NCI-H69 (cell line): Measurements from ENCODE around the gene B3GALT6.
"Not testable (repeated sequence)": the region's sequence is repeated elsewhere in the genome, so short reads cannot be mapped to it uniquely, and the experiment has no call there.

Experiments
- DNase-seq: peaks from one replicate; lab custom pipeline; 2025; lab: John Stamatoyannopoulos, UW

The B3GALT6 gene

DNA sequence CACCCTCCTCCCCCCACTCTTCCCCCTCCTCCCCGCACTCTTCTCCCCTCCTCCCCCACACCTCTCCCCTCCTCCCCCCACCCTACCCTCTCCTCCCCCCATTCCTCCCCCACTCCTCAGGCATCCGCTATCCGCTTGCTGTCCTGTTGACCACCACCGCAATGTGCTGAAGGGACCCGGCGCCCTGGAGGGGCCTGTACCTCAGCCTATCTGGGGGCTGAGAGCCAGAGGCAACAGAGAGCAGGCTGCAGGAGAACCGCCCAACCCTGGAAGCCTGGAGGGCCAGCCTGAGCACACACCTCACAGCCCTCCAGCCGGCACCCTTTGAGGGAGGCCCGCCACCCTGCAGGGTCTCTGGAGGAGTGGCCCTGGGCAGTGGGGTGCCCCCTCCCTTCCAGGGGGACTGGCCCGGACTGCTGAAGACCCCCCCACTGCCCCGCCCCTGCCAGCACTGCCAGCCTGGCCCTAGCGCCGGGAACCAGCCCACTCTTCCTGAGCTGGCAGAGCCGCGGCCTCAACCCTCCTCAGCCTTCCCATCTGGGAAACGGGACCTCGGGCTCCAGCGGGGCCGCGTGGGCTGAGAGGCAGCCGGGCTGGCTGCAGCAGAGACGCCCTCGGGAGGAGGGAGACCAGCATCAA is 13.3 kb downstream of the B3GALT6 start:
- peak; percentile 8 for DNase-seq

GRCh38 chr1:1245817-1246576 is 14.0 kb downstream of the B3GALT6 start:
- DNase-seq: no peak

- DNase-seq: peak; percentile 20
Observed at GRCh38 chr1:1246577-1247340, 14.7 kb downstream of the B3GALT6 start, which contains the start of gene C1QTNF12. TSS of gene C1QTNF12 (minus strand) at chr1:1246722. CDS start at chr1:1246690, 32 bp downstream.

DNA sequence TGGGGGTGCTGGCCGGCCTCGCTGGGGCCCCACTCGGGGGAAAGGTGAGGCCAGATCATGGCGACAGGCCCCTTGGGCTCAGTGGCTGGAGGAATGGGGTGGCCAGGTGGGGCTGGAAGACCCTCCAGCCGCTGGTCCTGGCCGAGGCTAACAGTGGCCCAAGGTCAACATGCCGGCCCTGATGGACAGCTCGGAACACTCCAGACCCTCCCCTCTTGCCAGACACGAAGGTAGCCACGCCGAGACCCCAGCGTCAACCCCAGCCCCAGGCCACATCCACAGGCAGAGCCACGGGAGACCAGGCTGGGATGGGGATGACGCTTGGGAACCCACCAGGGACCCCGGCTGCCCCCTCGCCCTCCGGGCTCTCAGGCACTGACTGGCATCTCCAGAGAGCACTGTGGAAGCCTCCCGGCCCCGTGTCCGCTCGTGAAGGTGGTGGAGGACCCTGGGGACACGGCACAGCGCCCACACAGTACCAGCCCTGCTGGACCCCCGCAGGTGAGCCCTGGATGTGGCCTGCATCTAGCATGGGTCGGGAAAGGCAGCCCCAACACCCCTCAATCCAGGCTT is 15.4 kb downstream of the B3GALT6 start:
- no peak for DNase-seq

DNA sequence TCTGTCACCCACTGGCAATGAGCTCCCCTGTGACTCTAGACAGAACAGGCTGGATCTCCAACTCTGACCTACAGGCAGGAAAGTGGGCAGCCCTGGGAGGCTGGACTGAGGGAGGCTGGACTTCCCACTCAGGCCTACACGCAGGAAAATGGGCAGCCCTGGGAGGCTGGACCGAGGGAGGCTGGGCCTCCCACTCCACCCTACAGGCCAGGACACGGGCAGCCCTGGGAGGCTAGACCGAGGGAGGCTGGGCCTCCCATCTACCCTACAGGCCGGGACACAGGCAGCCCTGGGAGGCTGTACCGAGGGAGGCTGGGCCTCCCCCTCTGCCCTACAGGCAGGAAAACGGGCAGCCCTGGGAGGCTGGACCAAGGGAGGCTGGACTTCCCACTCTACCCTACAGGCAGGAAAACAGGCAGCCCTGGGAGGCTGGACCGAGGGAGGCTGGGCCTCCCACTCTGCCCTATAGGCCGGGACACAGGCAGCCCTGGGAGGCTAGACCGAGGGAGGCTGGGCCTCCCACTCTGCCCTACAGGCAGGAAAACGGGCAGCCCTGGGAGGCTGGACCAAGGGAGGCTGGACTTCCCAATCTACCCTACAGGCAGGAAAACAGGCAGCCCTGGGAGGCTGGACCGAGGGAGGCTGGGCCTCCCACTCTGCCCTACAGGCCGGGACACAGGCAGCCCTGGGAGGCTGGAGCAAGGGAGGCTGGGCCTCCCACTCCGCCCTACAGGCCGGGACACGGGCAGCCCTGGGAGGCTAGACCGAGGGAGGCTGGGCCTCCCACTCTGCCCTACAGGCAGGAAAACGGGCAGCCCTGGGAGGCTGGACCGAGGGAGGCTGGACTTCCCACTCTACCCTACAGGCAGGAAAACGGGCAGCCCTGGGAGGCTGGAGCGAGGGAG is 16.2 kb downstream of the B3GALT6 start:
- DNase-seq: not testable (repeated sequence)

- DNase-seq: peak; percentile 63
Observed at GRCh38 chr1:1250786-1251284, 18.8 kb downstream of the B3GALT6 start.

- DNase-seq: no peak
Observed at GRCh38 chr1:1253314-1253713, 21.3 kb downstream of the B3GALT6 start.

DNA sequence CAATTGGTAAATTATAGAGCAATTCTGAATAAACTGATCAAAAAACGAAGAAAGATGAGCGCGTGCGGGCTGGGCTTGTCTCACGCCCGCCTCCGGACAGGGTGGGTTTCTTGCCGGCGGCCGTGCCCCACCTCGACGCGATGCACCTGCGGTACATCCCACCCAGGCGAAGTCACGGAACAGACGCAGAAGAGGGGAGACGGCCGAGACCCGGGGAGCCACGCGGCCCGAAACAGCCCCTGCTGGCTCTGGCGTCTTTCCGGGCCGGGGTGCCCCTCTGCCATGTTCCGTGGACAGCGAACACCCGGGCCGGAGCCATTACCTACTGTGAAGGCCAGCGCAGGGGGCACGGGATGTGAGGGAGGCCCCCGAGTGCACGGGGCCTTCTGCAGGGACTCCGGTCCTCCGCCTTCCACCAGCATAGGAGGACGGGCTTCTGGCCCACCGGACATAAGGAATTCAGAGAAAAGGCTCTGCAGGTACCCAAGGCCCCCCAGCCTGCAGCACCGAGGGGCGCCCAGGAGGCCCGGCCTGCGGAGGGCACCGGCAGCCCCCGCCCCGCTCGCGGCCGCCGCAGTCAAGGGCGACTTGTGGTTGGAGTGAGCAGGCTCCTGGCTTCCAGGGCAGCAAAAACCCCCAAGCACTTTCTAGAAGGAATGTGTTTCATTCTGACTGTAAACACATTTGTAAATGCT is 22.1 kb downstream of the B3GALT6 start:
- no peak for DNase-seq

DNA sequence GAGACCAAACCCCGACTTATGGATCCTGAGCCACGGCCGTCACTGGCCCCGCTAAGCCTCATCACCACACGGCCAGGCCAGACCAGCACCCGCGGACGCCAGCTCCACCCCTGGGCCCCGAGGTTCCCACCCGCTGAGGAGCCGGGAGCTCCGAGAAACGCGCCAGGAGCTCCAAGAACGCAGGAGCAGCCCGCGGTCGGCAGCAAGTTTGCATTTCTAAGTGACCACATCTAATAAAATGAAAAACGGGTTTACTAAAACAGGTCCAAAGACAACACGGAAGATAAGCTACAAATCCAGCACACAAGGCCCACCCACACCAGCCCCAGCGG is 22.6 kb downstream of the B3GALT6 start:
- no peak for DNase-seq

- DNase-seq: no peak
Observed at GRCh38 chr1:1255078-1255477, 23.0 kb downstream of the B3GALT6 start.

DNA sequence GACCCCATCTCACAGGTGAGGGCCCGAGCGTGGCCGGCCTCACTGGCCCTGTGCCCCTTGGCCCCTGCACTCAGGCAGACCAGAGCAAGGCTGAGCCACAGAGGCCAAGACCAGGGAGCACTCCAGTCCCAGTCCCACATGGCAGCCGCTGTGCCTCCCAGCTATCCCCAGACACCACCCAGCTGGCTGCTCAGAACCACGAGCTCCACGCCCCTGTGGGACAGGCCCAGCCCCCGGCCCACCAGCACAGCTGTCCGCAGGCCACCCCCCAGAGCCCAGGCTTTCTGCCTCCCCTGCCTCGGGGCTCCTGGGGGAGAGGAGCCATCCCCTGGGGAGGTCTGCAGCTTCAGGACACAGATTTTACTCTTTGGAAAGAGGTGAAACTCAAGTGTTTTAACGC is 23.6 kb downstream of the B3GALT6 start:
- no peak for DNase-seq

GRCh38 chr1:1256956-1257871 is 25.2 kb downstream of the B3GALT6 start:
- no peak for DNase-seq

- no peak for DNase-seq
Observed at GRCh38 chr1:1259119-1259488, 27.1 kb downstream of the B3GALT6 start.

GRCh38 chr1:1259540-1259939 is 27.5 kb downstream of the B3GALT6 start:
- DNase-seq: no peak

DNA sequence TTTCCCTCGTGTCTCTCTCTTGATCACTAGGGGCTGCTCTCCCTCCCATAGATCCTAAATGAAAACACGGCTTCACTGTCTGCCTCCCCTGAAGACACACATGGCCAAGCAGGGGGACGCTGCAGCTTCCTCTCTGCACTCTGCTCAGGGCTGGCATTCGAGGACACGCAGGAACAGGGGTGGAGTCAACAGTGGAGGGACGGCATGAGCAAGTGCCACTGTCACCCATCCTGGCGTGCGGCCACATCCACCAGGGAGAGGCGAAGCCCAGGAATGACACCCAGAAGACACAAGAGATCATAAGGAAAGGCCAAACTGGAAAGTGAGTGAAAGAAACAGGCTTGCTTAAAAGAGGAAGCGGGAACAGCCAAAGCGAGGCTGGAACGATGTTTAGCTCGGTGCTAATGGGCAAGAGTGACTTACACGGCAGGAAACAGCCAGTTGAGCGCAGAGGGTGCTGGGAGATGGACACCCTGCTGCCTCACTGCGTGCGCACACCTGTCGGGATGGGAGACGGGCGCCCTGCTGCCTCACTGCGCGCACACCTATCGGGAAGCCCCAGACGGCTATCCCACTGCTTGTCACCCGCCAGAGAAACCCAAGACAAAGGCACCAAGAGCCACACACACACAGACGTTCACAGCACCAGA is 28.0 kb downstream of the B3GALT6 start:
- no peak for DNase-seq

DNA sequence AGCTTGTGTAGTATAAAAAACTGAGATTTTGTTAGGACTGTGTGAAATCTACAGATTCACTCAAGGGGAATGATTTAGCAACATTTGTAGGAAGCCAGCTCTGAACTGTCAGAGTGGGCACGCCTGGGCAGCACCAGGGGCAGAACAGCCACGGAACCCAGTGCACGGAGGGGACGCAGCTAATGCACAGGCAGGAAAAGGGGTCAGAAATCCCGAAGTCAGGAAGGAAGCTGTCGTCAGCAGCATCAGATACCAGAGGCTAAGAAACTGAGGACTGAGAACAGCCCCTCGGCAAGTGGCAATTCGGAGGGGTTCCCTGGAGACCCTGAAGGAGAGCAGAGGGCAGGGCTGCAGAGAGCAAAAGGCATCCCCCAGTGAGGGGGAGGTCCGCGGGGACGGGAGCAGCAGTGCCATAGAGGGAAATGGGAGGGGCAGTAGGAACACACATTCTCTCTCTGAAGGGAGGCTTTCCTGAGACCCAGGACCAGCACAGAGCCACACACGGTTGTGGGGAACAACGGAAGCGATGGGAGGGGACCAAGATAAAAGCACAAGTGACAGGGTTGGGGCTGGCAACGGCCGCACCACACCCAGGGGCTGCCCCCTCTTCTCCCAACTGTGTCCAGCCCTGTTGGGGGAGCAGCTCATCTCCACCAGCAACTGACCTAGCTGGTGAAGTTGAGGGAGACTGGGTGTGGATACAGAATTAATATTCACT is 29.0 kb downstream of the B3GALT6 start:
- no peak for DNase-seq

GRCh38 chr1:1262071-1262470 is 30.0 kb downstream of the B3GALT6 start:
- no peak for DNase-seq

GRCh38 chr1:1262758-1263157 is 30.7 kb downstream of the B3GALT6 start:
- no peak for DNase-seq

DNA sequence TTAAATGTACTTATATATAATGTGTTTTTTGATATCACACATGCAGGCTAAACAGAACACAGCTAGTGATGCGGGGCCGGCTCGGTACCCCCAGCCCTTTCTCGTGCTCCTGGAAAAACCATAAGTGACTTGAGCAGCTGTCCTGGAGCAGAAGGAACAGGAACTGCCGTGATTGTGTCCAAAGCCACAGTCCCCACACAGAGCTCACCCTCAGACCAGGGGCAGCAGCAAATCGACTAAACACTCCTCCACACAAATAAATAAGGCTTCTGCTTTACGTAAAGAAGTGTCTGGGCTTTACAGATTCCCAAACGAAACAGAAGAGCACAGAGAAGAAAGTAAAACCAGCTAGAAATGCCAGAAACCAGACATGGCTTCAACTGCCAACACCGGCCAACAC is 32.0 kb downstream of the B3GALT6 start:
- no peak for DNase-seq
